HG02759 (cell line): ENCODE results near the gene ARHGEF40.

Experiments
- ATAC-seq: cut with Tn5 transposase; IDR thresholded peaks from one replicate; pipeline ENCODE4 v1.9.1; 2021; ENCODE audit warnings: mild to moderate bottlenecking, moderate library complexity; ENCODE audit not compliant: unreplicated experiment

ARHGEF40 gene

DNA sequence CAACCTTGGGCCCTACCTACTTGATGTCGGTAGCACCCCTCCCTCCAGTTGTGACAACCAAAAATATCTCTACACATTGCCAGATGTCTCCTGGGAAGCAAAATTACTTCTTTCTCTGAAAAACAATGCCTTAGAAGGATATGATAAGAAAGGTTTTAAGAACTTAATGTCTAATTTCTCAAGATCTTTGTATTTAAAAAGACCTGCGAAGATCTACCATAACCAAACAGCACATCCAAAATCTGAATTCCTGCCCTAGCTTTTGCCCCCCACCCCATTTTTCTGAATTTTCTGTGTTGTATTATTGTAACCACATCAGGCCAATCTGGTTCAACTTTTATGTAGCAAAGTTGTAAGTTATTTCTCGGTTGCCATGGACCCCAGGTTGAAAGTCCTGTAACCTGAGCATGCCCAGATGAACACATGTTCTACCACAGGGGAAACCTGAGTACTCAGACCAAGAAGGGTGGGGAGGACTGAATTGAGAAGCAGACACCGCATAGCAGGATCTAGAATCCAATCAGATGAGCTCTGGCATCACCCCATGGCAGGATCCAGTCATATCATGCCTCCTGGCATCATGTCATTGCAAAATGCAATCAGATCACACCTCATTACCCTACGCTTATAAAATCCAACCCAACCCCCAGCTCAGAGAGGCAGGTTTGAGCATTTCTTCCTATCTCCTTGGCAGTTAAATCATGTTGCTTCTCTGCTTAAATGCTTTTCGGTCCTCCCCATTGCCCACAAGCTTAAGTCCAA, 39.5 kb downstream of the ARHGEF40 start:
- peak; percentile 53 for ATAC-seq

DNA sequence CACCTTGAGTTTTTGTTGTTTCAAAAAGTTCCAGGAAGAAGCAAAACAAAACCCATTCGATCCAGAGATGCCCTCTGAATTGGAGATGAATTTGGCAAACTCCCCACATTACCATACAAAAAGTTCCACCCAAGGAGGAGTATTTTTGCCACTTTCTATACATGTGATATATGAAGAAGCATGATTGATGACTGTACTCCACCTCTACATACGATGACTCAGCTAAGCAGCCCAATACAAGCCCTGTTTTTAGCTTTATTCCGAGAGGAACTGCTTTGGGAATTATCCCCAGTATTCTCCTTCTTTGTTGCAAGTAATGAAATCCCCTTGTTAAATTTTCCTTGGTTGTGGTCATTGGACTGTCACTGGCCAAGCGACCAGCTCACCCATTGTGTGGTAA, 42.2 kb downstream of the ARHGEF40 start:
- ATAC-seq = no peak

DNA sequence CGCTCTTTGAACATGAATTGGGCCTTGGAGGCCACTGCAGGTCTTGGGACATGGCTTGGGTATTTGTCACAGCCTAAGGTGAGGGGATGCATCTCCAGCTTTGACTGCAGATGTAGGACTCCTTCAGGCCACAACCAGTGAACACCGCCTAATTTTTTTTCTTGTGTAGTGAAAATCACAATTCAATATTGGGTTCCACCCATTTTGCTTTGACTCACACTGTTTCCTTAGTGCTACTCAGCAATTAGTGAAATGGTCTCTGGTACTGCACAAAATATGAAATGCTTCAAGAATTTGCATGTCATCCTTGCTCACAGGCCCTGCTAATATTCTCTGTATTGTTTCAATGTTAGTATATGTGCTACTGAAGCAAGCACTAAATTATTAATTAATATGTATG, 43.3 kb downstream of the ARHGEF40 start:
- no peak for ATAC-seq

DNA sequence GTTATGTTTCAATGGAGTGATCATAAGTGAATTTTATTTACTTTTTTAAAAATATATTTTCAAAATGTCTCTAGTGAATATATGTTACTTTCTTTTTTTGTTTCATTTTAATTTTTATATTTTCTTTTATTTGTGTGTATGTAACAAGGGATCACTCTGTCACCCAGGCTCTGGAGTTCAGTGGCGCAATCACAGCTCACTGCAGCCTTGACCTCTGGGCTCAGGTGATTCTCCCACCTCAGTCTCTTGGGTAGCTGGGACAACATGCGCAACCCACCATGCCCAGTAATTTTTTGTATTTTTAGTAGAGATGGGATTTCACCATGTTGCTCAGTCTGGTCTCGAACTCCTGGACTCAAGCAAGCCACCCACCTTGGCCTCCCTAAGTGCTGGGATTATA, 48.8 kb downstream of the ARHGEF40 start:
- no peak for ATAC-seq

DNA sequence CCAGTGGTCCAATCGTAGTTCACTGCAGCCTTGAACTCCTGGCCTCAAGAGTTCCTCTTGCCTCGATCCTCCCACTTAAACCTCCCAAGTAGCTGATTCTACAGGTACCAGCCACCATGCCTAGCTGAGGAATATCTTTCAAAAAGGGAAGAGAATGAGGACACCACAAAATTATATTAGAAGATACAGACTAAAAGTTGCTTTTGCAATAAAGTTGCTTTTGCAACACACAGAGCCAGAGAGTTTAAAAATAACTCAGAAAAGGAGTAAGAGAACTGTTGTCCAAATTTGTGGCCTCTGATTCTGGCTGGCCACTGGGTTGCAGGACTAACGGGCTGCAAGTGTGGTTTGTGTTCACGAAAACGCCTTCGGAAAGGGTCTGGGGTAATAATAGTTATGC, 50.6 kb downstream of the ARHGEF40 start:
- ATAC-seq = no peak

DNA sequence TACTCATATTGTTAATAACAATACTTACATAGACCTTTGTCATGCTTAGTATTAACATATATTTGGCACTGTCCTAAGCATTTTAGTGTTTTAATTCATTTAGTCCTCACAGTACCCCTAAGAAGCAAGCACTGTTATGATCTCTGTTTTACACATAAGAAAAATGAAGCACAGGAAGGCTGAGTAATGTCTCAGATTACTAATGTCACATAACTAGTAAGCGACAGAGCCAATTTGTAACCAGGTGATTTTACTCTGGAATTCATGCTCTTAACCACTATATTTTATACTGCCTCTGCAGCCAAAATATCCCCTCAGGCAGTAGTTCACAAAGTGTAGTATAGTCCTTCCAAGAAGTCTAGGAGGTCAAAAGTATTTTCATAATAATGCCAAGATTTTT, 51.0 kb downstream of the ARHGEF40 start:
- no peak for ATAC-seq

DNA sequence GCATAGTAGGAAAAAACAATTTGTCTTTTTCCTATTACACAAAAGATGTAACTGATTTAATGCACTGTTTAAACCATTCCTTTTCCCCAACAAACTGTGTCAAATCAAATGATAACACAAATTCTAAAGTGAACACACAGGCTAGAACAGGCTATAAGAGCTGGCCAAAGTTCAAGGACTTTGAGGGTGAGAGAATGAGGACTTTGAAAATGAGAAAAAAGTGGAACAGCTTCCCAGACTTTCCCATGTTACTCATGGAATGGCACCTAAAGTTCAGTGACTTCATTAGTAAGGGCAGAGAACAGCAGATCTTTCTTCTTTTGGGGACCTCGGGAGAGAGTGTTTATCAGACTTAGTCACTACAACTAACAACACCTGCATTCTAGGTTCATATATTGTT, 53.3 kb downstream of the ARHGEF40 start:
- no peak for ATAC-seq

DNA sequence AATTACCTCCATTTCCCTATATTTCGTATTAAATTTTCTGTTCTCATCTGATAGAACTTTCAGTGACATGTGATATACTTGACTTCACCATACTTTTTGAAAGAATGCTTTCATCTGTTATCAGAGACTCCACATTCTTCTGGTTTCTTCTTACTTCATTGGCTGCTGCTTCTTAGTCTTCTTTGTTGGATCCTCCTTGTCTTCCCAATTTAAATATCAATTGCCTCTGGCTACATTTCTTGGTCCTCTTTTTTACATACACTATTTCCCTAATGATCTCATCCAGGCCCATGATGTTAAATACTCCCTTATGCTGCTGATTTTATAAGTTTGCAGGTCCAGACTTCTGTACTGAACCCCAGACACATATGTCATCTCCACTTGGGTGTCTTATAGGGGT, 63.8 kb downstream of the ARHGEF40 start:
- no peak for ATAC-seq

DNA sequence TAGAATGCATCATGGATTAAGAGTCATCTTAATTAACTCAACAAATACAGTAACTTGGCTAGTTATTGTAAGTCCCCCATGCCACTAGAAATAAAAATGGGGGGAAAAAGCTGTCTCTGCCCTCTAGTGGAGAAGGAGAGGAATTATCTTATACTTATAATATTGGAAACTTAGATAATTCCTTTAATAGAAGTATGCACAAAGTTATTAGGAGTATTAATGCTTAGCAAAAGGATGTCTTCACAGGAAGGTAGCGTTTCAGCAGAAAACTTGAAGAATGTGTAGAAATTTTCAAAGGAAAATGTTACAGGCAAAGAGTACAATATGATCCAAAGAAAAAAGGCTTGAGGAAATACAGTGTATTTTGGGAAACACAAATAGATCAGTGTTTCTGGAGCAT, 65.9 kb downstream of the ARHGEF40 start:
- ATAC-seq = no peak
